HG02870 (cell line): ENCODE measurements around the gene AICDA.

Source experiments
- ATAC-seq: cut with Tn5 transposase; IDR thresholded peaks from one replicate; pipeline ENCODE4 v1.9.1; 2021; ENCODE audit warnings: mild to moderate bottlenecking, moderate library complexity; ENCODE audit not compliant: unreplicated experiment

The AICDA gene

GRCh38 chr12:8559676-8560075 is 53.0 kb downstream of the AICDA start:
- ATAC-seq: no peak

DNA sequence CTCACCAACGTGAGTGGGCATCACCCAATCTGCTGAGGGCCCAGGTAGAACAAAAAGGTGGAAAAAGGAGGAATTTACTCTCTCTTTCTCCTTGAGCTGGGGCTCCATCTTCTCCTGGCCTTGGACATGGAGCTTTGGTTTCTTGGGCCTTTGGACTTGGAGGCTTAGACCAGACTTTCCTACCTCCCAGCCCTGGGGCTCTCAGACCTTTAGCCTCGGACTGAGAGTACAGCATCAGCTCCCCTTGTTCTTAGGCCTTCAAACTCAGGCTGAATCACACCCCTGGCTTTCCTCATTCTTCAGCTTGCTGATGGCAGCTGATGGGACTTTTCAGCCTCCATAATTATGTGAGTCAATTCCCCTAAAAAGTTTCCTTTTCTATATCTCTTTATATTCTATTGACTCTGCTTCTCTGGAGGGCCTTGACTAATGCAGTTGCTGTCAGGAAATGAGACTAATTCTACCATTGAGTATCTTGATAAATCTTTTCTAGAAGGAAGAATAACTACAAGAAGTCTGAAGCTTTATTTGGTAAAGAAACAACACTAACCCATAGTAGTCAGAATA is 56.0 kb downstream of the AICDA start:
- ATAC-seq: no peak

GRCh38 chr12:8554451-8555195 is 58.0 kb downstream of the AICDA start:
- ATAC-seq: no peak

DNA sequence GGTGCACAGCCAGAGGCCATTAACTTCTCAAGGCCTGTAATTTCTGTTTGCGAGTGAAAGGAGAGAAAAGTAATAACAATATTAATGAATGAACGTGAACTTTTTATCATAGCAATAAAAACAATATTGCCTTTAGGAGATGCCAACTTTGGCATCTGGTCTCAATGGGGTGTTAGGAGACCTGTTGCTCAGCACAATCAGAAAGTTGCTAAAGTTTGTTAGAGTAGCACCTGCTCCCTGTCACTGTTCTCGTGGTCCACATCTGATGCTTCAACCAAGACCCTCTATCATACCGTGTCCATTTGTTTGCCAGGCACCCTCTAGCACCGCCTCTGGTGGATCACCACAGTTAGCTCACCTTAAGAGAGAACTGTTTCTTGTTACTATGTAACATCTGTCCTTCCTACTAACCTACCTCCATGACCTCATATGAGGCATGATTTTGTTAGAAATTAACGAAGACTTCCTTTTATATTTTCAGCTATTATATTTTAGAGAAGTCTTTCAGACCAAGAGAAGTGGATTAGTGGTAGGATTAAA is 59.5 kb downstream of the AICDA start:
- no peak for ATAC-seq
